Measurements from ENCODE around the gene NTF3.

NTF3 gene

DNA sequence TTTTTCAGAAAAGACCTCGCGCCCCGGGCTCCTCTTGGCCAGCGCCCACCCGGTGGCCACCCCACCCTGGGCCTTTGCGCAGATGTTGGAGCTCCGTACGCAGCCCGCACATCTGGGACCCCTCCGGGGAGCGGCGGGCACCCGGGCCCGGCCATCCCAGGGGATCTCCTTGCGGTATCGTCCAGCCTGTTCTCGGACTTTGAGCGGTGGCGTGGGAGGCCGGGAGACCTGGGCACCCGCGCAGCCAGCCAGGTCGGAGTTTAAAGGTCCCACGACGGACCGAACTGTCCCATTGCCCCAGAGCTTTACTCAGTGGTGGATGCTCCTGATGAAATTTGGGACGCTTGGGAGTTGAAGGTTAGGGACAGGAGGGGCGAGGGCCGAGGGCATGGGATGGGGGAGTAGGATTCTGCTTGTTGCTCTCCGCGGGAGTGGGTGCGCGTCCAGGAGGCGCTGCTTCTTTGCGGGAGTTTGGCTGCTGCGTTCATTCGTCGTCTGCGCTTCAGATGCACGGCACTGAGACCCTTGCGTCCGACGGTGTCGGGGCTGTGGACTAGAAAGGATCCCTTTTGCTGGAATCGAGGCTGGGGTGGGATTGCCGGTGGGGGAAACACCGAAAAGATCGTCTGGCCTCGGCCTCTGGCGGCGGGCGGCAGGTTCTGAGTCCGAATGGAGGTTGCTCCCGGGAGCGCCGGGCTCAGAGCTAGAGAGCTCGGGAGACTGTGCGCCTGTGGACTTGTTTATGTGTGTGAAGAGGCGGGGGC is 1.4 kb downstream of the NTF3 start:
- no peak for DNase-seq (ENCODE audit: low read depth)
- no peak overlapping the region for H3K4me3 ChIP-seq (ENCODE audit: low read depth, low read length)
- TF ChIP-seq, protein P1, sequence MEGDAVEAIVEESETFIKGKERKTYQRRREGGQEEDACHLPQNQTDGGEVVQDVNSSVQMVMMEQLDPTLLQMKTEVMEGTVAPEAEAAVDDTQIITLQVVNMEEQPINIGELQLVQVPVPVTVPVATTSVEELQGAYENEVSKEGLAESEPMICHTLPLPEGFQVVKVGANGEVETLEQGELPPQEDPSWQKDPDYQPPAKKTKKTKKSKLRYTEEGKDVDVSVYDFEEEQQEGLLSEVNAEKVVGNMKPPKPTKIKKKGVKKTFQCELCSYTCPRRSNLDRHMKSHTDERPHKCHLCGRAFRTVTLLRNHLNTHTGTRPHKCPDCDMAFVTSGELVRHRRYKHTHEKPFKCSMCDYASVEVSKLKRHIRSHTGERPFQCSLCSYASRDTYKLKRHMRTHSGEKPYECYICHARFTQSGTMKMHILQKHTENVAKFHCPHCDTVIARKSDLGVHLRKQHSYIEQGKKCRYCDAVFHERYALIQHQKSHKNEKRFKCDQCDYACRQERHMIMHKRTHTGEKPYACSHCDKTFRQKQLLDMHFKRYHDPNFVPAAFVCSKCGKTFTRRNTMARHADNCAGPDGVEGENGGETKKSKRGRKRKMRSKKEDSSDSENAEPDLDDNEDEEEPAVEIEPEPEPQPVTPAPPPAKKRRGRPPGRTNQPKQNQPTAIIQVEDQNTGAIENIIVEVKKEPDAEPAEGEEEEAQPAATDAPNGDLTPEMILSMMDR (IDR thresholded peaks at IDR 0.05; ENCODE audit: insufficient read depth, low read depth, low read length, missing control alignments), result no peak

DNA sequence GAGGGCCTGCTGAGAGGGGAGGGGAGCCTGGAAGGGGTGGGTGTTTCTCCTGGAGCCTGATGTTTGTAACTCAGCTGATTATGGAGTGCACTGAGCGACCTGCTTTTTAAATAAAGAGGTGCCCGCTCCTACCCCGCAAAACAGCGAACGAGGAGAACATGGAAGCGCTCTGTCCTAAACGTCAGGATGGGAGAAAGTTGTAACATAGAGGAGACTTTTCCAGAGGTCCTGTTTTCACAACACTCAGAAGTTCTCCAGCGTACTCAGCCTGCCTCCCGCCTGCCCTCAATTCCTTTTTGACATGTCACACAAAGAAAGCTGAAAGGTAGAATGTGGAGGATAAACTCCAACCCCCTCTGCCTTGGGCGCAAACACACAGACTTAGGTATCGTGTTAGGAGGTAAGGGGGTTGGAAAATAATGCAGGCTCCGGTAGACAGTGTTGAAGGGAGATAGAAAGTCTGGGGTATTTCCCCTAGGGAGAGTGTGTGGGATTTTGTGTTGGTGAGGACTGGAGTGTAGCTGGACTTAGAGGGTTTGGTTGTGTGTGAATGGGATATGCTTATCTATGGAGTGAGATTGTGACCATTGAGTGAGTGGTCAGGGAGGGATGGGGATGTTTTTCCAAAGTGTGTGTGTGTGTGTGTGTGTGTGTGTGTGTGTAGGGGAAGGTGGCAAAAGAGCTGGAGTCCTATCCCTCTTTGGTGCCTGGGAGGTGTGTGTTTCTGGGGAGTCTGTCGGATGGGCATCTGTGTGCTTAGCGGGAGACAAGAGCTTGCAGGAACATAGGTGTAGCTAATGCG is 2.1 kb downstream of the NTF3 start:
- H3K4me3 ChIP-seq (ENCODE audit: low read depth, low read length), result no peak overlapping the region
- no peak for DNase-seq (ENCODE audit: low read depth)
- TF ChIP-seq, protein P1 (IDR thresholded peaks at IDR 0.05; ENCODE audit: insufficient read depth, low read depth, low read length, missing control alignments), result no peak

DNA sequence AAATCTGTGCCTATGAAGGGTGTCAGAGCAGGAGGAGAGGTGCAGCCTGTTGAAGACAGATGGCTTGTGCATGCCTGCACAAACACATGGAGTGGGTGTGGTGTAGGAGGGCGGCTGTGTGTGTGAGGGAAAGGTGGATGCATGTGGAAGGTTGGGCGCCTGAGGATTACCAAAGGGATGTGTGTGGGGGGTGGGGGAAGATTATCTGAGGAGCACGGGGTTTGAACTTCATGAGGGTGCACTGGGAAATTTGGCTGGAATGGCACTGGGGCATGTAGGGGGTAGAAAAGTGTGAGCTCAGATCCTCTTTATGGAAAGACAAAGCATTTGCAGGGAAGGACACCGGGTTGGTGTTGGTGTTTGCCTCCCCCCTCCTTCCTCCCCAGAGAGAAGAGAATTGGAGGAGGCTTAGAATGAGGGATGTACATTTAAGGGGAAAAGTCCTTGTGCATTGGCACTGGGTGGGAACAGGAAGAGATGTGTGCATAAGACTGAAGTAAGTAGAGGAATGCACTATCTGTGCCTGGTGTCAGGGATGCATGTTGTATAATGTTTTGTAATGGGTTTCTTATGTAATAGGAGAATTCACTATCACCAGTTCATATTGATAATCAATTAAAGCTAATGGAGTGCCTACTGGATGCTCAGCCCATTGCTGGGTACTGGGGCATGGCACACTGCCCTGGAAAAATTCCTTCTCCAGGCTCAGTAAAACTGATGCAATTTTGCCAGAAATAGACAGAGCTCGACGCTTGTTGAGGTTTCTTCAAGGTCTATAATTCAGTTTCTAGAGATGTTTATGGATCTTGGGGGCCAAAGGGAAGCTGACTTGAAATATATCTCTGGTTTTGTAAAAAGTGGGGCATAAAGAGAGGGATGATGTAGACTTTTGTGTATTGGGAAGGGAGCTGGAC is 3.0 kb downstream of the NTF3 start:
- no peak for DNase-seq (ENCODE audit: low read depth)
- TF ChIP-seq, protein P1 (IDR thresholded peaks at IDR 0.05; ENCODE audit: insufficient read depth, low read depth, low read length, missing control alignments), result no peak
- H3K4me3 ChIP-seq (ENCODE audit: low read depth, low read length), result no peak overlapping the region

DNA sequence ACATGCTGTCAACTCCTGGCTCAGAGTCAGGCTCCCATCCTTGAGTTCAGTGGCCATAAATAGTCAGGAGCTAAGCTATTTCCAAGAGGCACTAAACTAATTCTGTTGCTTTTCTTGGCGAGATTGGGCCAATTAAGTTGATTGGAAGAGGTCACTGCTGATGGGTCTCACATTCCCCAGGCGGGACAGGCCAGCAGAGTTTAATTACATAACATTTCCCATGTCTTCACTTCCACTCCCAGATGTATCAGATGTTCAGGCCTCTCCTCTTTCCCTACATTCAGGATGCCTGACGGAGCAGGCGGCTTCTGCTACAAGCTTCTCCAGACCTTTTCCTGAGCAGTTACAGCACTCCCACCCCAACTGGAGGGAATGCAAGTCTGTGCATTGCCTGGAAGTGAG is 5.3 kb downstream of the NTF3 start:
- TF ChIP-seq, protein P1 (IDR thresholded peaks at IDR 0.05; ENCODE audit: insufficient read depth, low read depth, low read length, missing control alignments), result no peak
- no peak for DNase-seq (ENCODE audit: low read depth)
- no peak overlapping the region for H3K4me3 ChIP-seq (ENCODE audit: low read depth, low read length)

DNA sequence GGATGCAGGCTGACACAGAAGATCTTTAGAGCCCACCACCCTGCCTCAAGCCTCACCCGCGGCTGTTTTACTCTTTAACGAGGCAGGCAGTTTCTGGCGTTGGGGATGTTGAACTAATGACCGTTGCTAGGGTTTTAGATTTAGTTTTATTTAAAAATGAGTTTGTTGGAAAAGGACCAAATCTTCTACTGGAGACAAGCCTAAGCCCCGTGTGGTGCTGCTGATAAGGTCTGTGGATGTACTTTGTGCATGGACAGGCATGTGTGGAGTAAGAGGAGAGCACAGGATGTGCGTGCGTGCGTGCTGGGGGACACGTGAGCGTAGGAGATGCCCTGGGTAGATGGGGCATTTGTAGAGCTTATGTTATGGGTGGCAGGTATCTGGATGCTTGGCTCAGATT is 5.7 kb downstream of the NTF3 start:
- no peak for DNase-seq (ENCODE audit: low read depth)
- TF ChIP-seq, protein P1 (IDR thresholded peaks at IDR 0.05; ENCODE audit: insufficient read depth, low read depth, low read length, missing control alignments), result no peak
- no peak overlapping the region for H3K4me3 ChIP-seq (ENCODE audit: low read depth, low read length)

DNA sequence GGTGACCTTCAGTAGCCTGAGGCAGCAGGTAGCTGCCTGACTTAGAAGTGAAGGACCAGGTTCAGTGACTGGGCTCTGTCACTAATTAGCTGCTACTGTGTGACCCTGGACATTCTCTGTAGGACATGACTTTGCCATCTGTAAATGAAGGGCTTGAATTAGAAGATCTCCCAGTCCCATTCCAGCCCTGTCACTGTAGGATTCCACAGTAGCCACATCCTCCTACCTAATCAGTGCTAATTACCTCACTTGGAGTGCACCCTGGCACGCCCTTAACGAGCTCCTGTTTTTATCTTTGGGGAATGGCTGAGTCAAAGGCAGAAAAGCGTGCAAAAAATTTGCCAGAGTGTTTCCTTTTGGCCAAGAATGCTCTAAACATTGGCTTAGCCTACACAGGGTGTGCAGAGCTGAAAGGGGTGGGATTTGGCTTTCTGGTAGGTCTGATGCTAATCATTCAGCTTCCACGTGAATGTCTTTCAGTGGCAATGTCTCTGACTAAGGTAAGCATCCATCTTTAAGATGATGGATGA is 6.8 kb downstream of the NTF3 start:
- no peak for DNase-seq (ENCODE audit: low read depth)
- H3K4me3 ChIP-seq (ENCODE audit: low read depth, low read length), result no peak overlapping the region
- TF ChIP-seq, protein P1 (IDR thresholded peaks at IDR 0.05; ENCODE audit: insufficient read depth, low read depth, low read length, missing control alignments), result no peak

Measured in GM12865 (cell line).